SKM-1 (cell line): Measurements from ENCODE around the gene PDIA2.
"Not testable (repeated sequence)": the region's sequence is repeated elsewhere in the genome, so short reads cannot be mapped to it uniquely, and the experiment has no call there.

ENCODE experiments used
- DNase-seq: peaks from one replicate; lab custom pipeline; 2025; ENCODE audit not compliant: unreplicated experiment; lab: John Stamatoyannopoulos, UW

Gene PDIA2

DNA sequence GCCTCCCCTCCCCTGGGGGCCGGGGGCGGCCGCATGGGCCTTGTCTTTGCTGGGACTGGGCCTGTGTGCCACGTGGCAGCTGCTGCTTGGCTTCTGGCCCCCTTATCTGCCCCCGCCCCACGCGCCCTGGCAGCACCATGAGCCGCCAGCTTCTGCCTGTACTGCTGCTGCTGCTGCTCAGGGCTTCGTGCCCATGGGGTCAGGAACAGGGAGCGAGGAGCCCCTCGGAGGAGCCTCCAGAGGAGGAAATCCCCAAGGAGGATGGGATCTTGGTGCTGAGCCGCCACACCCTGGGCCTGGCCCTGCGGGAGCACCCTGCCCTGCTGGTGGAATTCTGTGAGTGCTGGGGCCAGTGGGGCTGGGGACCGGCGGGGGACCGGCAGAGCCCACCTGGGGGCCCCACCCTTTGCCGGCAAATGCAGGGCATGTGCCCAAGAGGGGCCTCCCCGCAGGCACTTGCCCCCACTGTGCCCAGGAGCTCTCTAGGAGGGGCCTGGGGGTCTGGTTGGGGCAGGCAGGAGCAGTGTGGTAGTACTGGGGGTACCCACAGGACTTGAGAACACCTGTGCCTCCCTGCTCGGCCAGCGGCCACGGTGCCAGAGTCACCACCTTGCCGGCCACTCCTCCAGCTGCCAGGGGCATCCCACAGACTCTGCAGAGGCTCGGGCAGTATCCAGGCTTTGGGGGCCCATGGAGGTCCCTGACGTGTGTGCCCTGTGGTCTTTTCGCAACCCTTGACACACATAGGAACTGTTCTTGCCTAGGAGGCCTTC lies at the start of gene PDIA2:
Gene PDIA2, plus strand, starts transcription at position 132 of the 773 bp plus-strand sequence. Its CDS starts 6 bp downstream, at position 138.
- DNase-seq, result no peak

DNA sequence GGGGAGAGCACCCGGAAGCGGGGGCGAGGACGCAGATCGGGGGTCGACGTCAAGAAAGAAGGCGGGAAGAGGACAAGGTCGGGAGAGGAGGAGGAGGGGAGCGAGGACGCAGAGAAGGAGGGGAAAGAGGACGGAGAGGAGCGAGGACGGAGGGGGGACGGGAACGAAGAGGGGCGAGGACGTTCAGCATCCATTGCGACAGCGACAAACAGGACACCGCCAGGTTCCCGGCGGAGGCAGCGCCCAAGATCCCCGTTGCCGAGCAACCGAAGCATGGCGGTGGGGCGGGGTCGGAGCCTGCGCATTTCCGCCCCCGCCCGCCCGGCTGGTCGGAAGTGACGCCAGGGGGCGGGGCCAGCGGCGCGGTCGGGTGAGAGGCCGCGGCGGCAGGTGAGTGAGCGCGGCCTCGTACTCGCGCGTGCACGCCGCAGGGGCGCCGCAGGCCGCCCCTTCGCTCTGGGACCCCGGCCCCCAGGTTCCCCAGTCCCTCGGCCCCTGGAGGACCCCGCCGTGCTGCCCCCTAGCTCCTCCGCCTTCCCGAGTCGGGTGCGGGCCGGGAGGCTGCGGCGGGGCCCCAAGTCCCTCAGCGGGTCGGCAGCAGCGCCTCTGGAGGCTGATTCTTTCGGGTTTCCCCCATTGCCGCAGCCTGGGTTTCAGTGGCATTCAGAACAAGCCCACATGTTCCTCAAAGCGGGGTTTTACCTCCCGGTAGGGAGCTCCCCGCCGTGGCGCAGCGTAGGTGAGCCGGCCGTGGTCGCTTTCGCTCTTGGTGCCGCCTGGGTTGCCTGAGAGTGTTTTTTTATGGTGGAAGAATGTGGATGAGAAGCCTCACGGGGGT lies 48.3 kb upstream of the PDIA2 start, which contains the start of gene FAM234A:
Gene FAM234A, plus strand, starts transcription at position 354 of the 838 bp plus-strand sequence. CDS start 19,593 bp downstream, outside the sequence.
- DNase-seq, result peak; percentile 87

DNA sequence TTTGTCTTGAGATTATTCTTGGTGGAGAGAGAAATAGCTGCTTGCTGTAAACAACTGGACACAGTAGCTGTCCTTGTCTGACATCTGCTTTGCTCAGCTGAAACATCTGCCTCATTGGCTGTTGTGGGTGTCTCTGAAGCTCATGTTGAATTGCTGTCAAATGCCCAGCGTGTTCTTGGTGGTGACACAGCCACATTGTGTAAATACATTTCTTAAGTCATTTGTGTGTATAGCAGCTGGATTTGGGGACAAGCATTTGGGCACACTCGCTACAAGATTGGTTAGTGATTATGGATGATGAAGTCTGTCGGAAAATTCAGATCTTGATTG lies 43.1 kb upstream of the PDIA2 start:
- DNase-seq, result no peak

DNA sequence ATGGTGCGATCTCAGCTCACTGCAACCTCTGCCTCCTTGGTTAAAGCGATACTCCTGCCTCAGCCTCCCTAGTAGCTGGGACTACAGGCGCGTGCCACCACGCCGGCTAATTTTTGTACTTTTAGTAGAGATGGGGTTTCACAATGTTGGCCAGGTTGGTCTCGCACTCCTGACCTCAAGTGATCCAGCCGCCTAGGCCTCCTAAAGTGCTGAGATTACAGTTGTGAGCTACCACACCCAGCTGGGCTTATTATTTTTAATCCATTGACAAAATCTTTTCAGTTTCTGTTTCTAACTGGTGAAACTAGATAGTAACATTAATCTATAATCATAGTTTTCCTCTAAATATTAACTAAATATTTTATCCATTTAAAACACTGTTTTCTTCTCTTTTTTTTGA lies 42.4 kb upstream of the PDIA2 start:
- DNase-seq, result no peak

- no peak for DNase-seq
Measured at GRCh38 chr16:242281-242680, 40.7 kb upstream of the PDIA2 start.

DNA sequence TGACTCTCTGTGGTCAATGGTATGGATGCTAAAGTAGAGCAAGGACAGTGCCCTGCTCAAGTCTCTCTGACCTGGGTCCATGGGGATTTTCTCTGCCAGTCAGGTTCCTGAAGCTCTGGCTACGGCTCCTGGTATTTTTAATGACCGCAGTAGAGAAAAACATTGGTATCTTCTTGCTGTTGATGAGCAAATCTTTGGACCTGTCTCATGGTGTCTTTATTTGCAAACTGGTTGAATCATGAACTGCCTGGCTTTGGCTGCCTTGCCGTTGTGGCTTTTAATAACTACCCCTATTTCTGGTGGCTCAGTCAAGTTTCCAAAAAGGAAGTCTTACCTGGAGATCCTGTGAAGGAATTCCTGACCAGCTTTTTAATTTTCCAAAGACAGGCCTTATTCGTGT lies 39.6 kb upstream of the PDIA2 start:
- DNase-seq, result no peak

DNA sequence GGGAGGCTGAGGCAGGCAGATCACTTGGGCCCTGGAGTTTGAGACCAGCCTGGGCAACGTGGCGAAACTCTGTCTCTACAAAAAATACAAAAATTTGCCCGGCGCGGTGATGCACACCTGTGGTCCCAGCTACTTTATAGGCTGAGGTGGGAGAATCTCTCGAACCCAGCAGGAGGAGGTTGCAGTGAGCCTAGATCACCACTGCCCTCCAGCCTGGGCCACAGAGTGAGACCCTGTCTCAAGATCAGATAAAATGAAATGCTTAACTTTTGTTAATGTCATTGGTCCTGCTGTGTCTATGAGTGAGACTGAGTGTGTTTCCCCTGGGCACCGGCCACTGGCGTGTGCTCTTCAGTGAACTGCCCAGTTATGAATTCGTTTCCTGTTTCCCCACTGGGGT lies 37.9 kb upstream of the PDIA2 start:
- no peak for DNase-seq

GRCh38 chr16:247027-247426 lies 35.9 kb upstream of the PDIA2 start:
- DNase-seq, result no peak

DNA sequence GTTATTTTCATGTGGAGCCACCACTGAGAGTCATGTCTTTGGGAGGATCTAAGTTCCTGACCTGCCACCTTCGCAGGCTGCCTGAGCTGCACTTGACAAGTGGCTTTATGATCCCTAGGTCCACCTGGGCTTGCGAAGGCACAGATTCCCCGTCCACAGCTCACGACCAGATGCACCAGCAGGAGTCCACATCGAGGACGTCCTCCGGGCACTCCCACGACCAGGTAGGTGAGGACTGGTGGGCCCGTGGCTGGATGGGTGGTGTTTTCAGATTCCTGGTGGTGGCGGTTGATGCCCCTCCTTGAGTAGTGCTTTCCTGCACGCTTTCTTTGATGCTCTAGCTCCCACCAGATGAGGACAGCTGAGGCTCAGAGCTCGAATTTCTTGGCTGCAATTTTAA lies 33.5 kb upstream of the PDIA2 start:
- DNase-seq, result no peak

DNA sequence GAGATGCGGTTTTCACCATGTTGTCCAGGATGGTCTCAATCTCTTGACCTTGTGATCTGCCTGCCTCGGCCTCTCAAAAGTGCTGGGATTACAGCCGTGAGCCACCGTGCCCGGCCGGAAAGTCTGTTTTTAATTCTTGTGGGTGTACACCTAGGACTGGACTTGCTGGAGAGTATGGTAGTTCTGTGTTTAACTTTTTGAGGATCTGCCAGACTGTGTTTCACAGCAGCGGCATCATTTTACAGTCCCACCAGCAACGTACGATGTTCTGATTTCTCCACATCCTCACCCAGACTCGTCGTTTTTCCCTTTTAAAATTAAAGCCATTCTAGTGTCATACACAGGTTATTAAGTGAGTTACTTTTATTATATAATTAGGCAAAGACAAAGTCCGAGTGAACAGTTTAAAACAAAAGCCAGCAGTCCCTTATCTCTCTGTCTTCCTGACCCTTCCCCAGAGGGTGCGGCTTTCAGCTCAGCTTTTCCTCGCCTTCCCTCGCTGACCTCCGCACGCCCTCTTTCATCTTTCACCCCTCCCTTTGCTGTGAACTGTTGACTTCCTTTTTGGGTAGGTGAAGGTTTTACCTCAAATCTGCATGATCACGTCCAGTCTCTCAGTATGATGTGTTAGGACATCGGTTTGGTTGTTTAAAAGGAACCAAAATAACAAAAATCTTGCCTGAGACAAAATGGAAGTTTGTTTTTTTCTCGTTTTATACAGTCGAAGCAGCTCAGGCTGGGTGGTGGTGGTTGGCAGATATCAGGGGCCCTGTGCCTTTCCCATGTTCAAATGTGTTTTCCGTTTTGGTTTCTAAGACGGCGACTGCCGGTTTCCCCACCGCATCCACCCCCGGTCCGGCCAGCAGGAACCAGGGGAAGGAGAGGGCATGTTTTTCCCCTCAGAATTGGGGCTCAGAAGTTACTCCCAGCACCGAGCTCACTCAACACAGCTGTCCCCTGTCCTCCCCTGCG lies 30.3 kb upstream of the PDIA2 start:
- DNase-seq, result no peak

DNA sequence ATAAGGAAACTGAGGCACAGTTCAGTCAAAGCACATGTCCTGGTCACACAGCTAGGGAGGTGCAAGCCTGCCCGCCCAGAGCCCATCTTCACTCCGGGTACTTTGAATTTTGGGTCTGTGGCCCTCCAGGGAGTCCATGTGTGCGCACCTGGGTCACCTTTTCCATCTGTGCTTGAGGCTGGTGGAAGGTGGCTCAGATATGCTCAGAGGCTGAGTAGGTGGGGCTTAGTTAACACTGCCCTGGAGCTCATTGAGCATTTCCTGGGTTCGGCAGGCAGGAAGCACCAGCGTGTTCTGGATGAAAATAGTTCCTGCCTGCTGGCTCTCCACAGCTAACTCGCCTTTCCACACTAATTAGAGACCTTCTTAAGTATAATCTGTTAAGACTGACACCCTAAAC lies 29.1 kb upstream of the PDIA2 start:
- DNase-seq, result no peak

DNA sequence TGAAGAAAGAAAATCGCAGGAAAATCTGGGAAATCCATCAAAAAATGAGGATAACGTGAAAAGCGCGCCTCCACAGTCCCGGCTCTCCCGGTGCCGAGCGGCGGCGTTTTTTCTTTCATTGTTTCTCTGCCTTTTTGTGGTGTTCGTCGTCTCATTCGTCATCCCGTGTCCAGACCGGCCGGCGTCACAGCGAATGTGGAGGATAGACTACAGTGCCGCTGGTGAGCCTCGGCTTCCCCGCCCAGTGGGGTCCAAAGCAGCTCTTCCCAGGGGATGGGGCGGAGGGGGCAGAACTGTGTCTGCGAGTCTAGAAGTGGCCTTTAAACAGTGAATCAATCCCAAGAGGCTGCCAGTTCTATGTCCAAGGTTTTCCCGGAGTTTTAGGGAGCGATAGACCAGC lies 28.5 kb upstream of the PDIA2 start:
- DNase-seq, result no peak

- no peak for DNase-seq
Measured at GRCh38 chr16:255183-255582, 27.8 kb upstream of the PDIA2 start.

- not testable (repeated sequence) for DNase-seq
Measured at GRCh38 chr16:258091-258490, 24.9 kb upstream of the PDIA2 start.

DNA sequence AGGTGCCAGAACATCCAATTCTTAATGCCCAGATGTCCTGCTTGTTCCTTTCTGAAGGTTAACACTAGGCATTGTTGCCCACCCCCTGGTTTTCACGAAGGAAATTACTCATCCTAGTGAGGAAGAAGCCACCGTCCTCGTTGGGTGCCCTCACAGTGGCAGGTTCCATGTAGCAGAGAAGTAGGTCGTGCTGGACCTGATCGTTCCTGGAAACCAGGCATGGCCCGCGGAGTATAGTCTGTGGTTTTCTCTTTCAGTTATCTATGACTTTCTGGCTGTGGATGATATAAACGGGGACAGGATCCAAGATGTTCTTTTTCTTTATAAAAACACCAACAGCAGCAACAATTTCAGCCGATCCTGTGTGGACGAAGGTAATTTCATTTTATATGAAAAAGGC lies 23.7 kb upstream of the PDIA2 start:
- no peak for DNase-seq

DNA sequence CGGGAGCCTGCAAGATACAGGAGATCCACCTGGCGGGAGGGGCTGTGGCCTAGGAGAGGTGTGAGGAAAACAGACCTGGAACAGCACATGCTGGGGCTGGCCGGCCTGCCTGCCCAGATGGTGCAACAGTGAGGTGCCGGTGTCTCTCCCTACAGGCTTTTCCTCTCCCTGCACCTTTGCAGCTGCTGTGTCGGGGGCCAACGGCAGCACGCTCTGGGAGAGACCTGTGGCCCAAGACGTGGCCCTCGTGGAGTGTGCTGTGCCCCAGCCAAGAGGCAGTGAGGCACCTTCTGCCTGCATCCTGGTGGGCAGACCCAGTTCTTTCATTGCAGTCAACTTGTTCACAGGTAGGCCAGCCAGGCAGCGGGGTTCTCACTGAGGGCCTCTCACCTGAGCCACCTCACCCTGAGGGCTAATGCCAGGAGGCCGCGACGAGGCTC lies 23.1 kb upstream of the PDIA2 start:
- DNase-seq, result no peak

- no peak for DNase-seq
Measured at GRCh38 chr16:260326-260725, 22.6 kb upstream of the PDIA2 start.

GRCh38 chr16:261031-261691 lies 21.8 kb upstream of the PDIA2 start:
- DNase-seq, result no peak

GRCh38 chr16:262121-262745 lies 20.7 kb upstream of the PDIA2 start:
- DNase-seq, result no peak

GRCh38 chr16:263182-263774 lies 19.7 kb upstream of the PDIA2 start:
- no peak for DNase-seq
